Measurements from ENCODE around the gene LRRC3.

Gene LRRC3

GRCh38 chr21:44482581-44483287, 27.4 kb downstream of the LRRC3 start:
- TF ChIP-seq NFIC (IDR thresholded peaks at IDR 0.05) (no peak), CREB1 (IDR thresholded peaks at IDR 0.05; ENCODE audit: low read depth) (no peak), YY1 (IDR thresholded peaks at IDR 0.05; ENCODE audit: low read depth) (no peak), RAD21 (IDR thresholded peaks at IDR 0.05; ENCODE audit: low read depth) (no peak), FOXM1 (IDR thresholded peaks at IDR 0.05; ENCODE audit: borderline replicate concordance, low read depth) (no peak), TCF12 (IDR thresholded peaks at IDR 0.05; ENCODE audit: low read depth) (no peak), MAX (IDR thresholded peaks at IDR 0.05) (no peak), TEAD4 (IDR thresholded peaks at IDR 0.05) (no peak)

- TF ChIP-seq EP300 (IDR thresholded peaks at IDR 0.05; ENCODE audit: borderline replicate concordance) (no peak), USF1 (IDR thresholded peaks at IDR 0.05) (no peak), FOXM1 (IDR thresholded peaks at IDR 0.05; ENCODE audit: borderline replicate concordance, low read depth) (no peak), MAX (IDR thresholded peaks at IDR 0.05) (no peak), ZBTB7A (IDR thresholded peaks at IDR 0.05; ENCODE audit: low read depth) (no peak), REST (IDR thresholded peaks at IDR 0.05; ENCODE audit: low read depth) (no peak), EGR1 (IDR thresholded peaks at IDR 0.05) (no peak), TCF12 (IDR thresholded peaks at IDR 0.05; ENCODE audit: low read depth) (no peak), YY1 (IDR thresholded peaks at IDR 0.05; ENCODE audit: low read depth) (no peak), NFIC (IDR thresholded peaks at IDR 0.05) (no peak), CREB1 (IDR thresholded peaks at IDR 0.05; ENCODE audit: low read depth) (no peak), CEBPB (IDR thresholded peaks at IDR 0.05) (no peak), TAF1 (IDR thresholded peaks at IDR 0.05; ENCODE audit: low read depth) (no peak), TEAD4 (IDR thresholded peaks at IDR 0.05) (no peak), RAD21 (IDR thresholded peaks at IDR 0.05; ENCODE audit: low read depth) (no peak)
These were observed 28.3 kb downstream of the LRRC3 start for GRCh38 chr21:44483288-44484237.

GRCh38 chr21:44484498-44485253, 29.4 kb downstream of the LRRC3 start:
- TF ChIP-seq FOXM1 (IDR thresholded peaks at IDR 0.05; ENCODE audit: borderline replicate concordance, low read depth) (no peak), YY1 (IDR thresholded peaks at IDR 0.05; ENCODE audit: low read depth) (no peak), EGR1 (IDR thresholded peaks at IDR 0.05) (no peak), ZBTB7A (IDR thresholded peaks at IDR 0.05; ENCODE audit: low read depth) (no peak), NFIC (IDR thresholded peaks at IDR 0.05) (no peak), MAX (IDR thresholded peaks at IDR 0.05) (no peak), TAF1 (IDR thresholded peaks at IDR 0.05; ENCODE audit: low read depth) (no peak), TCF12 (IDR thresholded peaks at IDR 0.05; ENCODE audit: low read depth) (no peak), RAD21 (IDR thresholded peaks at IDR 0.05; ENCODE audit: low read depth) (no peak), TEAD4 (IDR thresholded peaks at IDR 0.05) (no peak), CEBPB (IDR thresholded peaks at IDR 0.05) (no peak), USF1 (IDR thresholded peaks at IDR 0.05) (no peak), CREB1 (IDR thresholded peaks at IDR 0.05; ENCODE audit: low read depth) (no peak), EP300 (IDR thresholded peaks at IDR 0.05; ENCODE audit: borderline replicate concordance) (no peak), REST (IDR thresholded peaks at IDR 0.05; ENCODE audit: low read depth) (no peak)

- no peak for TF ChIP-seq CEBPB (IDR thresholded peaks at IDR 0.05)
- no peak for TF ChIP-seq EGR1 (IDR thresholded peaks at IDR 0.05)
- TF ChIP-seq NFIC (IDR thresholded peaks at IDR 0.05) = no peak
- no peak for TF ChIP-seq TEAD4 (IDR thresholded peaks at IDR 0.05)
- no peak for TF ChIP-seq CREB1 (IDR thresholded peaks at IDR 0.05; ENCODE audit: low read depth)
- TF ChIP-seq REST (IDR thresholded peaks at IDR 0.05; ENCODE audit: low read depth) = no peak
- TF ChIP-seq TAF1 (IDR thresholded peaks at IDR 0.05; ENCODE audit: low read depth) = no peak
- TF ChIP-seq ZBTB7A (IDR thresholded peaks at IDR 0.05; ENCODE audit: low read depth) = no peak
- TF ChIP-seq USF1 (IDR thresholded peaks at IDR 0.05) = no peak
- no peak for TF ChIP-seq FOXM1 (IDR thresholded peaks at IDR 0.05; ENCODE audit: borderline replicate concordance, low read depth)
- TF ChIP-seq MAX (IDR thresholded peaks at IDR 0.05) = no peak
- TF ChIP-seq EP300 (IDR thresholded peaks at IDR 0.05; ENCODE audit: borderline replicate concordance) = no peak
- no peak for TF ChIP-seq TCF12 (IDR thresholded peaks at IDR 0.05; ENCODE audit: low read depth)
These were observed 30.0 kb downstream of the LRRC3 start for GRCh38 chr21:44485254-44485793.
